Spleen (tissue), 11 donors: ENCODE results near the gene FRYL. TPM values are rescaled to one million over a fixed set of nuclear protein-coding genes. Genes with fewer than 3 reads are reported as not detected.
"Not testable (repeated sequence)": the region's sequence is repeated elsewhere in the genome, so short reads cannot be mapped to it uniquely, and the experiment has no call there.

ENCODE experiments used
- DNase-seq: peaks from one replicate; pipeline ENCODE4 v3.0.0-alpha.2; 2020
- H3K27ac ChIP-seq, 8 donors: fragments of 200-600 bp; sonication (generic) in 7 of 8; 1 replicate in 4 of 8; 2 replicates in 4 of 8; pipeline versions ENCODE4 v1.5.0 to v1.8.0; 2016 to 2021; ENCODE audit warnings: inconsistent platforms in 4 of 8, mild to moderate bottlenecking in 4 of 8, moderate library complexity in 1 of 8
- H3K27me3 ChIP-seq, 7 donors: fragments of 200-600 bp; sonication (generic) in 6 of 7; replicated peaks in 1 of 7; 1 replicate in 4 of 7; 2 replicates in 3 of 7; pipeline versions ENCODE4 v1.5.0 to v1.8.0; 2016 to 2021; ENCODE audit warnings: inconsistent platforms in 3 of 7, mild to moderate bottlenecking in 1 of 7
- H3K36me3 ChIP-seq, 6 donors: fragments of 200-600 bp; sonication (generic) in 5 of 6; 1 replicate in 4 of 6; 2 replicates in 2 of 6; pipeline versions ENCODE4 v1.5.0 to v1.8.0; 2016 to 2021; ENCODE audit warnings: inconsistent platforms in 2 of 6
- H3K4me1 ChIP-seq, 6 donors: fragments of 200-600 bp; sonication (generic) in 5 of 6; 1 replicate in 3 of 6; 2 replicates in 3 of 6; pipeline versions ENCODE4 v1.5.0 to v1.8.0; 2016 to 2021; ENCODE audit warnings: inconsistent platforms in 3 of 6
- H3K4me3 ChIP-seq, 8 donors: fragments of 200-600 bp; sonication (generic) in 7 of 8; 1 replicate in 4 of 8; 2 replicates in 4 of 8; pipeline versions ENCODE4 v1.5.0 to v1.8.0; 2016 to 2021; ENCODE audit warnings: inconsistent platforms in 4 of 8, mild to moderate bottlenecking in 4 of 8, moderate library complexity in 2 of 8
- H3K9me3 ChIP-seq, 8 donors: fragments of 200-600 bp; sonication (generic) in 7 of 8; 1 replicate in 4 of 8; 2 replicates in 4 of 8; pipeline versions ENCODE4 v1.5.0 to v1.8.0; 2016 to 2021; ENCODE audit warnings: inconsistent platforms in 4 of 8
- POLR2A ChIP-seq, 3 donors: fragments of 450-650 bp; IDR thresholded peaks; one replicate each; pipeline ENCODE4 v1.5.1; 2017; ENCODE audit warnings: antibody characterized with exemption in 3 of 3, mild to moderate bottlenecking in 1 of 3
- POLR2AphosphoS5 ChIP-seq, 3 donors: sonication (generic); formaldehyde crosslinking; IDR thresholded peaks; one replicate each; pipeline ENCODE4 v1.5.1; 2017; ENCODE audit warnings: antibody characterized with exemption in 3 of 3
- WGBS, 5 donors: extraction: QIAGEN DNeasy Blood & Tissue Kit in 3 of 5; methylation state at CpG; one replicate each; pipeline versions ENCODE4 v1.1.5 to v1.1.7; 2013 to 2018; 5-methylcytosine and 5-hydroxymethylcytosine counted together
- intact Hi-C: fragments of 100-400 bp; cut with DNase I; formaldehyde crosslinking; loops from one replicate; pipeline ENCODE4 v1.15.0; 2023; ENCODE audit warnings: low total_unique reads
- polyA plus RNA-seq, 3 donors: library from polyadenylated mRNA; stranded (reverse); fragments of 200-250 nt; gene quantifications; one replicate each; pipeline ENCODE4 v1.2.1, GENCODE V29; 2013
- total RNA-seq, 7 donors: library from RNA; depleted of rRNA in 3 of 7; stranded (reverse); fragments of >200 nt in 3 of 7; fragmentation: NEBNext Ultra II Directional in 4 of 7; extraction: Animal tissue kit (Norgen Biotek cat#: 25700) in 4 of 7; gene quantifications; one replicate each; pipeline versions ENCODE4 v1.1.0 to v1.2.1, GENCODE V29; 2016 to 2021
- TF ChIP-seq, protein P1 (sequence below), 11 experiments: fragments of 200-600 bp in 7 of 11; fragments of 450-650 bp in 4 of 11; sonication (generic) in 4 of 11; IDR thresholded peaks in 8 of 11; conservative IDR thresholded peaks in 3 of 11; 1 replicate in 7 of 11; 2 replicates in 4 of 11; pipeline versions ENCODE4 v1.4.0 to v1.8.0; 2016 to 2021; ENCODE audit warnings: antibody characterized with exemption in 11 of 11, inconsistent platforms in 4 of 11, mild to moderate bottlenecking in 1 of 11
- donor health status: healthy with polysubstance abuse.
- donor health status: DM: no; HTN: no; CAD: no; lungs with moderate emphysema.
- donor health status: DM: no; HTN: no; CAD: no.
- donor health status: Bipolar disorder and iron deficiency.
- donor health status: healthy.
- donor health status: DM: no; HTN: no; CAD: no.
- donor health status: DM: yes; HTN: yes; CAD: no.

Gene FRYL
- total and polyA plus RNA-seq, 10 donors, result 14.2 to 118 (median 94.9) TPM

GRCh38 chr4:48738856-48739255 is 41.2 kb downstream of the FRYL start:
- TF ChIP-seq, protein P1, sequence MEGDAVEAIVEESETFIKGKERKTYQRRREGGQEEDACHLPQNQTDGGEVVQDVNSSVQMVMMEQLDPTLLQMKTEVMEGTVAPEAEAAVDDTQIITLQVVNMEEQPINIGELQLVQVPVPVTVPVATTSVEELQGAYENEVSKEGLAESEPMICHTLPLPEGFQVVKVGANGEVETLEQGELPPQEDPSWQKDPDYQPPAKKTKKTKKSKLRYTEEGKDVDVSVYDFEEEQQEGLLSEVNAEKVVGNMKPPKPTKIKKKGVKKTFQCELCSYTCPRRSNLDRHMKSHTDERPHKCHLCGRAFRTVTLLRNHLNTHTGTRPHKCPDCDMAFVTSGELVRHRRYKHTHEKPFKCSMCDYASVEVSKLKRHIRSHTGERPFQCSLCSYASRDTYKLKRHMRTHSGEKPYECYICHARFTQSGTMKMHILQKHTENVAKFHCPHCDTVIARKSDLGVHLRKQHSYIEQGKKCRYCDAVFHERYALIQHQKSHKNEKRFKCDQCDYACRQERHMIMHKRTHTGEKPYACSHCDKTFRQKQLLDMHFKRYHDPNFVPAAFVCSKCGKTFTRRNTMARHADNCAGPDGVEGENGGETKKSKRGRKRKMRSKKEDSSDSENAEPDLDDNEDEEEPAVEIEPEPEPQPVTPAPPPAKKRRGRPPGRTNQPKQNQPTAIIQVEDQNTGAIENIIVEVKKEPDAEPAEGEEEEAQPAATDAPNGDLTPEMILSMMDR (IDR thresholded peaks at IDR 0.05 in 8 of 11, conservative IDR thresholded peaks at IDR 0.05 in 3 of 11), result no peak
- TF ChIP-seq POLR2AphosphoS5 (IDR thresholded peaks at IDR 0.05), result no peak
- TF ChIP-seq POLR2A (IDR thresholded peaks at IDR 0.05), result no peak
- peaks cover 5 to 80% (median 37%) of the 10 kb centered on the region in 6 donors for H3K4me1 ChIP-seq
- H3K27ac ChIP-seq, result no peak overlapping the region
- H3K9me3 ChIP-seq, result no peaks in the 10 kb centered on the region
- intact Hi-C loops, result no loop called here
- no peaks in the 10 kb centered on the region for H3K27me3 ChIP-seq
- H3K36me3 ChIP-seq, result no peaks in the 10 kb centered on the region
- no peak for DNase-seq
- WGBS, 5 donors, result 90 to 99% (median 95%) methylated on average over 3 of the region's 3 CpGs
- no peak overlapping the region for H3K4me3 ChIP-seq

GRCh38 chr4:48728906-48729496 is 51.1 kb downstream of the FRYL start:
- intact Hi-C loops, H3K27ac ChIP-seq, DNase-seq, H3K36me3 ChIP-seq, H3K9me3 ChIP-seq, H3K27me3 ChIP-seq: not testable (repeated sequence)
- WGBS, 5 donors, result 81 to 92% (median 85%) methylated on average over 13 to 15 of the region's 15 CpGs
- peak in 2 of 3 donors; percentile 19 to 33 for TF ChIP-seq POLR2AphosphoS5 (IDR thresholded peaks at IDR 0.05)
- H3K4me3 ChIP-seq, result peak overlapping the region in 1 of 8 donors; percentile 11
- peaks cover 3 to 80% (median 32%) of the 10 kb centered on the region in 6 donors for H3K4me1 ChIP-seq

- Histone ChIP-seq H3K36me3 (no peaks in the 10 kb centered on the region), H3K9me3 (no peaks in the 10 kb centered on the region), H3K27me3 (no peaks in the 10 kb centered on the region), H3K4me3 (no peak overlapping the region), H3K27ac (no peak overlapping the region), H3K4me1 (peaks cover 7 to 80% (median 36%) of the 10 kb centered on the region in 6 donors)
- no peak for DNase-seq
- 95 to 100% (median 98%) methylated on average over 2 of the region's 2 CpGs for WGBS, 5 donors
- intact Hi-C loops, result no loop called here
- TF ChIP-seq, protein P1 (IDR thresholded peaks at IDR 0.05 in 8 of 11, conservative IDR thresholded peaks at IDR 0.05 in 3 of 11), result no peak
- no peak for TF ChIP-seq POLR2A (IDR thresholded peaks at IDR 0.05)
- TF ChIP-seq POLR2AphosphoS5 (IDR thresholded peaks at IDR 0.05), result no peak
Observed at GRCh38 chr4:48727666-48728459, 52.2 kb downstream of the FRYL start.

DNA sequence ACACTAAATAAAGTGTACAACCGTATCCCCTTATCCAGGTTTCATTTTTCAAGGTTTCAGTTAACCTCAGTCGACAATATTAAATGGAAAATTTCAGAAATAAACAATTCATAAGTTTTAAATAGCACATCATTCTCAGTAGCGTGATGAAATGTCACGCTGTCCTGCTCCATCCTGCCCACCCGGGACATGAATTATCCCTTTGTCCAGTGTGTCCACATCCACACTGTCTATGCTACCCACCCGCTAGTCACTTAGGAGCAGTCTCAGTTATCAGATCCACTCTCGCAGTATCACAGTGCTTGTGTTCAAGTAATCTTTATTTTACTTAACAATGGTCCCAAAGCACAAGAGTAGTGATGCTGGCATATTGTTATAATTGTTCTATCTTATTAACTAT is 54.7 kb downstream of the FRYL start:
- no peak overlapping the region for H3K27ac ChIP-seq
- 84 to 96% (median 92%) methylated on average over 7 of the region's 7 CpGs for WGBS, 5 donors
- no peaks in the 10 kb centered on the region for H3K9me3 ChIP-seq
- no peak overlapping the region for H3K4me3 ChIP-seq
- H3K4me1 ChIP-seq, result peaks cover 10 to 93% (median 45%) of the 10 kb centered on the region in 6 donors
- H3K36me3 ChIP-seq, result no peaks in the 10 kb centered on the region
- no peaks in the 10 kb centered on the region for H3K27me3 ChIP-seq
- intact Hi-C loops, result no loop called here
- DNase-seq, result no peak
- TF ChIP-seq POLR2AphosphoS5 (IDR thresholded peaks at IDR 0.05) (no peak), POLR2A (IDR thresholded peaks at IDR 0.05) (no peak)
- TF ChIP-seq, protein P1 (IDR thresholded peaks at IDR 0.05 in 8 of 11, conservative IDR thresholded peaks at IDR 0.05 in 3 of 11), result no peak
